CD4-positive, alpha-beta T cell treated with Interleukin-6 for 4 hours (primary cell): ENCODE results near the gene PNO1.
A peak's percentile ranks its signal among the peaks of the same experiment; 100 is the strongest.
"Not testable (repeated sequence)": the region's sequence is repeated elsewhere in the genome, so short reads cannot be mapped to it uniquely, and the experiment has no call there.

Source experiments
- DNase-seq: peaks from one replicate; pipeline ENCODE4 v3.0.0-alpha.2; 2020; ENCODE audit warnings: mixed read lengths

The PNO1 gene

GRCh38 chr2:68157402-68158133 lies at the start of gene PNO1:
PNO1 (plus strand) TSS chr2:68157888; CDS start chr2:68157935, 47 bp downstream.
- DNase-seq, result peak; percentile 98

GRCh38 chr2:68108120-68108519 lies 49.6 kb upstream of the PNO1 start:
- no peak for DNase-seq

- DNase-seq, result no peak
Observed at GRCh38 chr2:68110102-68110501, 47.6 kb upstream of the PNO1 start.

- no peak for DNase-seq
Observed at GRCh38 chr2:68115965-68116364, 41.7 kb upstream of the PNO1 start.

- DNase-seq, result not testable (repeated sequence)
Observed at GRCh38 chr2:68117922-68118321, 39.8 kb upstream of the PNO1 start.

GRCh38 chr2:68118816-68119215 lies 38.9 kb upstream of the PNO1 start:
- DNase-seq, result no peak

- DNase-seq, result no peak
Observed at GRCh38 chr2:68119504-68119903, 38.2 kb upstream of the PNO1 start.

GRCh38 chr2:68121873-68122679 lies 35.6 kb upstream of the PNO1 start:
- DNase-seq, result peak; percentile 83

GRCh38 chr2:68122680-68122964 lies 35.1 kb upstream of the PNO1 start:
- DNase-seq, result no peak

GRCh38 chr2:68124321-68124720 lies 33.4 kb upstream of the PNO1 start:
- DNase-seq, result no peak

GRCh38 chr2:68125821-68126220 lies 31.9 kb upstream of the PNO1 start:
- DNase-seq, result no peak

GRCh38 chr2:68126561-68126960 lies 31.1 kb upstream of the PNO1 start:
- DNase-seq, result no peak

GRCh38 chr2:68127358-68128242 lies 30.1 kb upstream of the PNO1 start:
- DNase-seq, result no peak

GRCh38 chr2:68134120-68134519 lies 23.6 kb upstream of the PNO1 start:
- no peak for DNase-seq

GRCh38 chr2:68134554-68134953 lies 23.1 kb upstream of the PNO1 start:
- DNase-seq, result no peak

- DNase-seq, result no peak
Observed at GRCh38 chr2:68135448-68136320, 22.0 kb upstream of the PNO1 start.

GRCh38 chr2:68141875-68142274 lies 15.8 kb upstream of the PNO1 start:
- no peak for DNase-seq

- no peak for DNase-seq
Observed at GRCh38 chr2:68151037-68151436, 6.7 kb upstream of the PNO1 start.

GRCh38 chr2:68152681-68153347 lies 4.9 kb upstream of the PNO1 start:
- DNase-seq, result peak; percentile 4

- DNase-seq, result no peak
Observed at GRCh38 chr2:68155618-68156017, 2.1 kb upstream of the PNO1 start.

GRCh38 chr2:68156419-68156818 lies 1.3 kb upstream of the PNO1 start:
- no peak for DNase-seq

GRCh38 chr2:68157002-68157401 lies 686 bp upstream of the PNO1 start:
- no peak for DNase-seq
